Uterus (tissue), 4 donors: ENCODE results near the gene DGCR2. TPM values are rescaled to one million over a fixed set of nuclear protein-coding genes. Genes with fewer than 3 reads are reported as not detected.
"Not testable (repeated sequence)": the region's sequence is repeated elsewhere in the genome, so short reads cannot be mapped to it uniquely, and the experiment has no call there.

Experiments
- DNase-seq, 2 donors: peaks; one replicate each; pipeline ENCODE4 v3.0.0-alpha.2; 2019 to 2020
- H3K27ac ChIP-seq, 2 donors: fragments of 200-600 bp; sonication (generic); 1 replicate in 1 of 2; 2 replicates in 1 of 2; pipeline ENCODE4 v1.5.1; 2016 to 2018
- H3K27me3 ChIP-seq, 2 donors: fragments of 200-600 bp; sonication (generic); one replicate each; pipeline ENCODE4 v1.5.1; 2018 to 2019; ENCODE audit warnings: control low read depth in 1 of 2
- H3K36me3 ChIP-seq, 2 donors: fragments of 200-600 bp; sonication (generic); one replicate each; pipeline ENCODE4 v1.5.1; 2019; ENCODE audit warnings: control low read depth in 1 of 2
- H3K4me1 ChIP-seq, 2 donors: fragments of 200-600 bp; sonication (generic); one replicate each; pipeline ENCODE4 v1.5.1; 2018 to 2019; ENCODE audit warnings: control low read depth in 1 of 2
- H3K4me3 ChIP-seq, 2 donors: fragments of 200-600 bp; sonication (generic); 1 replicate in 1 of 2; 2 replicates in 1 of 2; pipeline ENCODE4 v1.5.1; 2018 to 2019; ENCODE audit warnings: mild to moderate bottlenecking in 1 of 2
- H3K9me3 ChIP-seq, 2 donors: fragments of 200-600 bp; sonication (generic); one replicate each; pipeline ENCODE4 v1.5.1; 2019; ENCODE audit warnings: control low read depth in 1 of 2
- CTCF ChIP-seq, 4 experiments: fragments of 200-600 bp in 2 of 4; fragments of 450-650 bp in 2 of 4; sonication (generic) in 2 of 4; IDR thresholded peaks; one replicate each; pipeline ENCODE4 v1.5.1; 2016 to 2019; ENCODE audit warnings: antibody characterized with exemption in 4 of 4, mild to moderate bottlenecking in 2 of 4, moderate library complexity in 1 of 4
- POLR2A ChIP-seq, 2 donors: fragments of 450-650 bp; IDR thresholded peaks; one replicate each; pipeline ENCODE4 v1.6.1; 2016; ENCODE audit warnings: antibody characterized with exemption in 2 of 2, mild to moderate bottlenecking in 1 of 2, moderate library complexity in 1 of 2
- intact Hi-C: fragments of 100-400 bp; cut with DNase I; formaldehyde crosslinking; loops from one replicate; pipeline ENCODE4 v1.15.1; 2023; ENCODE audit warnings: low total_unique reads
- small RNA-seq: library from RNA; depleted of rRNA; stranded (forward); fragments of <200 nt; gene quantifications from one replicate; pipeline ENCODE3, GENCODE V24; 2016
- total RNA-seq, 4 donors: library from RNA; depleted of rRNA in 3 of 4; stranded (reverse); fragments of >200 nt in 3 of 4; gene quantifications; one replicate each; pipeline versions ENCODE4 v1.1.0 to v1.2.4, GENCODE V29; 2014 to 2023
- donor health status: DM: yes; HTN: yes; CAD: no.

The DGCR2 gene
- total RNA-seq, 4 donors from 2014 or later = 18.2 to 88.9 (median 47.6) TPM

- no peaks in the 10 kb centered on the region for H3K27me3 ChIP-seq
- DNase-seq = no peak
Observed at GRCh38 chr22:18991138-18991432, 131.1 kb downstream of the DGCR2 start.

GRCh38 chr22:18990355-18991137, 131.7 kb downstream of the DGCR2 start:
- Histone ChIP-seq H3K4me3 (no peak overlapping the region), H3K36me3 (no peaks in the 10 kb centered on the region), H3K27me3 (no peaks in the 10 kb centered on the region), H3K9me3 (no peaks in the 10 kb centered on the region), H3K27ac (no peak overlapping the region), H3K4me1 (no peaks in the 10 kb centered on the region)
- intact Hi-C loops = no loop called here
- no peak for TF ChIP-seq POLR2A (IDR thresholded peaks at IDR 0.05)
- TF ChIP-seq CTCF (IDR thresholded peaks at IDR 0.05) = no peak
- no peak for DNase-seq

More at GRCh38 chr22:18991138-18991432, 131.1 kb downstream of the DGCR2 start:
- Histone ChIP-seq H3K4me1 (no peaks in the 10 kb centered on the region), H3K9me3 (no peaks in the 10 kb centered on the region), H3K4me3 (no peak overlapping the region), H3K36me3 (no peaks in the 10 kb centered on the region), H3K27ac (no peak overlapping the region)
- TF ChIP-seq CTCF (IDR thresholded peaks at IDR 0.05) (no peak), POLR2A (IDR thresholded peaks at IDR 0.05) (no peak)
- intact Hi-C loops = no loop called here

- intact Hi-C loops = no loop called here
- no peak for DNase-seq
- TF ChIP-seq CTCF (IDR thresholded peaks at IDR 0.05) = no peak
- TF ChIP-seq POLR2A (IDR thresholded peaks at IDR 0.05) = no peak
- Histone ChIP-seq H3K9me3 (no peaks in the 10 kb centered on the region), H3K4me3 (no peak overlapping the region), H3K27me3 (no peaks in the 10 kb centered on the region), H3K4me1 (no peaks in the 10 kb centered on the region), H3K27ac (no peak overlapping the region), H3K36me3 (no peaks in the 10 kb centered on the region)
Observed at GRCh38 chr22:18988958-18989357, 133.3 kb downstream of the DGCR2 start.

GRCh38 chr22:18987765-18988164, 134.4 kb downstream of the DGCR2 start:
- no peak for DNase-seq
- Histone ChIP-seq H3K9me3 (no peaks in the 10 kb centered on the region), H3K36me3 (no peaks in the 10 kb centered on the region), H3K4me1 (no peaks in the 10 kb centered on the region), H3K27ac (no peak overlapping the region), H3K4me3 (no peak overlapping the region), H3K27me3 (no peaks in the 10 kb centered on the region)
- intact Hi-C loops = no loop called here
- no peak for TF ChIP-seq POLR2A (IDR thresholded peaks at IDR 0.05)
- no peak for TF ChIP-seq CTCF (IDR thresholded peaks at IDR 0.05)

- H3K9me3 ChIP-seq, H3K27ac ChIP-seq, H3K4me1 ChIP-seq, intact Hi-C loops, H3K27me3 ChIP-seq, H3K36me3 ChIP-seq, H3K4me3 ChIP-seq, DNase-seq: not testable (repeated sequence)
Observed at GRCh38 chr22:18987114-18987513, 135.1 kb downstream of the DGCR2 start.

Small RNA genes within 50 kb of the gene (small RNA-seq; reads per million reads assigned to genes)
- gene RF00019 = not detected

Other genes starting within 250 kb of the DGCR2 start
- gene DGCR6, start 216.1 kb downstream of the DGCR2 start, total RNA-seq = 1 to 10 TPM in 3 of 4 donors, not detected in 1; 1.8 to 2.9 (median 1.9) TPM
- 1 to 10 TPM in 3 of 4 donors, not detected in 1; 1.0 to 3.7 (median 2.6) TPM for gene PRODH, start 186.1 kb downstream of the DGCR2 start, total RNA-seq
- gene TSSK2, start 8.9 kb upstream of the DGCR2 start, total RNA-seq = under 1 TPM in 1 of 4 donors, not detected in 3; 0.30 TPM
- gene ESS2, start 22.2 kb upstream of the DGCR2 start, total RNA-seq = 10 to 100 TPM in 3 of 4 donors, 1 to 10 TPM in 1; 7.4 to 14.6 (median 12.3) TPM
- gene GSC2, start 27.9 kb upstream of the DGCR2 start, total RNA-seq = not detected
- 10 to 100 TPM in 3 of 4 donors, 1 to 10 TPM in 1; 4.7 to 42.7 (median 27.3) TPM for gene SLC25A1, start 56.3 kb upstream of the DGCR2 start, total RNA-seq
- 10 to 100 TPM in 2 of 4 donors, 1 to 10 TPM in 2; 1.0 to 20.5 (median 11.4) TPM for gene CLTCL1, start 169.3 kb upstream of the DGCR2 start, total RNA-seq